Neural cell (in vitro differentiated cells): Measurements from ENCODE around the gene HUWE1.

ENCODE experiments used
- CTCF ChIP-seq: fragments of 450-650 bp; IDR thresholded peaks from 2 replicates; pipeline ENCODE4 v1.5.1; 2014; ENCODE audit warnings: antibody characterized with exemption, mild to moderate bottlenecking, moderate library complexity; ENCODE audit not compliant: poor library complexity, severe bottlenecking
- EP300 ChIP-seq: fragments of 450-650 bp; conservative IDR thresholded peaks from 2 replicates; pipeline ENCODE4 v1.6.1; 2014; ENCODE audit warnings: antibody characterized with exemption, mild to moderate bottlenecking, moderate library complexity; ENCODE audit not compliant: poor library complexity, severe bottlenecking
- MXI1 ChIP-seq: fragments of 450-650 bp; conservative IDR thresholded peaks from 2 replicates; pipeline ENCODE4 v1.6.1; 2014; ENCODE audit warnings: antibody characterized with exemption, mild to moderate bottlenecking; ENCODE audit not compliant: poor library complexity, severe bottlenecking
- POLR2AphosphoS5 ChIP-seq: IDR thresholded peaks from 2 replicates; pipeline ENCODE4 v1.6.1; 2012
- TAF1 ChIP-seq: IDR thresholded peaks from 2 replicates; pipeline ENCODE4 v1.6.1; 2012; ENCODE audit warnings: low read depth

GRCh38 chrX:53711436-53711835 lies 24.9 kb upstream of the HUWE1 start:
- TF ChIP-seq CTCF: no peak
- TF ChIP-seq POLR2AphosphoS5: no peak
- no peak for TF ChIP-seq TAF1
- no peak for TF ChIP-seq MXI1
- no peak for TF ChIP-seq EP300
